ENCODE data around the gene ACSS1.

The ACSS1 gene

GRCh38 chr20:24987873-24988835 is 69.8 kb downstream of the ACSS1 start:
- Histone ChIP-seq H3K27ac (no peak overlapping the region), H3K27me3 (ENCODE audit: control insufficient read depth, insufficient read depth, low read length) (no peaks in the 10 kb centered on the region), H3K9me3 (ENCODE audit: control insufficient read depth, low read length) (no peaks in the 10 kb centered on the region), H3K9ac (no peak overlapping the region), H3K4me3 (ENCODE audit: low read depth, low read length) (no peak overlapping the region), H2AFZ (no peak overlapping the region), H3K79me2 (peaks cover 33% of the 10 kb centered on the region), H3K4me1 (peaks cover 30% of the 10 kb centered on the region), H3K36me3 (ENCODE audit: control insufficient read depth, insufficient read depth, low read length) (no peaks in the 10 kb centered on the region), H3K4me2 (ENCODE audit: low read length) (no peak overlapping the region)
- TF ChIP-seq CTCF (IDR thresholded peaks at IDR 0.05): no peak

- no peak overlapping the region for H2AFZ ChIP-seq
- H3K27ac ChIP-seq: no peak overlapping the region
- no peak overlapping the region for H3K4me2 ChIP-seq (ENCODE audit: low read length)
- H3K79me2 ChIP-seq: peaks cover 31% of the 10 kb centered on the region
- no peaks in the 10 kb centered on the region for H3K36me3 ChIP-seq (ENCODE audit: control insufficient read depth, insufficient read depth, low read length)
- H3K9ac ChIP-seq: no peak overlapping the region
- no peak for TF ChIP-seq CTCF (IDR thresholded peaks at IDR 0.05)
- H3K9me3 ChIP-seq (ENCODE audit: control insufficient read depth, low read length): no peaks in the 10 kb centered on the region
- H3K4me3 ChIP-seq (ENCODE audit: low read depth, low read length): no peak overlapping the region
- H3K27me3 ChIP-seq (ENCODE audit: control insufficient read depth, insufficient read depth, low read length): no peaks in the 10 kb centered on the region
- peaks cover 32% of the 10 kb centered on the region for H3K4me1 ChIP-seq
Observed at GRCh38 chr20:24987244-24987643, 70.7 kb downstream of the ACSS1 start.

- H3K4me2 ChIP-seq (ENCODE audit: low read length): no peak overlapping the region
- H3K79me2 ChIP-seq: peaks cover 25% of the 10 kb centered on the region
- H3K27ac ChIP-seq: peak overlapping the region; percentile 58
- no peaks in the 10 kb centered on the region for H3K36me3 ChIP-seq (ENCODE audit: control insufficient read depth, insufficient read depth, low read length)
- H3K9me3 ChIP-seq (ENCODE audit: control insufficient read depth, low read length): no peaks in the 10 kb centered on the region
- TF ChIP-seq CTCF (IDR thresholded peaks at IDR 0.05): no peak
- no peak overlapping the region for H2AFZ ChIP-seq
- H3K4me1 ChIP-seq: peaks cover 35% of the 10 kb centered on the region
- H3K27me3 ChIP-seq (ENCODE audit: control insufficient read depth, insufficient read depth, low read length): no peaks in the 10 kb centered on the region
- no peak overlapping the region for H3K4me3 ChIP-seq (ENCODE audit: low read depth, low read length)
- no peak overlapping the region for H3K9ac ChIP-seq
Observed at GRCh38 chr20:24986436-24987015, 71.4 kb downstream of the ACSS1 start.

- Histone ChIP-seq H3K4me2 (ENCODE audit: low read length) (no peak overlapping the region), H3K27me3 (ENCODE audit: control insufficient read depth, insufficient read depth, low read length) (no peaks in the 10 kb centered on the region), H3K36me3 (ENCODE audit: control insufficient read depth, insufficient read depth, low read length) (no peaks in the 10 kb centered on the region), H2AFZ (no peak overlapping the region), H3K9ac (no peak overlapping the region), H3K4me1 (peaks cover 34% of the 10 kb centered on the region), H3K4me3 (ENCODE audit: low read depth, low read length) (no peak overlapping the region), H3K27ac (peak overlapping the region; percentile 58), H3K9me3 (ENCODE audit: control insufficient read depth, low read length) (no peaks in the 10 kb centered on the region), H3K79me2 (peaks cover 20% of the 10 kb centered on the region)
- no peak for TF ChIP-seq CTCF (IDR thresholded peaks at IDR 0.05)
Observed at GRCh38 chr20:24985802-24986201, 72.1 kb downstream of the ACSS1 start.
